HG03520 (cell line): ENCODE measurements around the gene ARMC9.
"Not testable (repeated sequence)": the region's sequence is repeated elsewhere in the genome, so short reads cannot be mapped to it uniquely, and the experiment has no call there.

ENCODE experiments used
- ATAC-seq: cut with Tn5 transposase; IDR thresholded peaks from one replicate; pipeline ENCODE4 v1.9.1; 2021; ENCODE audit warnings: mild to moderate bottlenecking, moderate library complexity; ENCODE audit not compliant: unreplicated experiment

Gene ARMC9

GRCh38 chr2:231182513-231182899 is 15.9 kb upstream of the ARMC9 start:
- ATAC-seq: no peak

DNA sequence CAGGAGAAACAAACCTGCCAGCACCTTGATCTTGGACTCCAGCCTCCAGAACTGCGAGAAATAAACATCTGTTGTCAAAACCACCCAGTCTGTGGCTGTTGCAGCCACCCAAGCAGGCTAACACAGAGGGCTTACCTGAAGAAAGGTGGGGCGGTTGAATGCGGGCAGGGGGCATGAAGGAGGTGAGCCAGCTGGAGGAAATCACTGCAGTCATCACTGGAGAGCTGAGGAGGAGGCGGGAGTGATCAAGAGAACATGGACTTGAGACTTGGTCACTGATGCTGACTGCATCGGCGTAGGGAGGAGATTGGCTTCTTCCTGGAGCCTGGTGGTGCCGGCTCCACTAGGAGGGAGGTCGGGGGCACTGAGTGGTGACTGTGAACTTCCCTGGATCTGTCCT is 14.6 kb upstream of the ARMC9 start:
- no peak for ATAC-seq

- no peak for ATAC-seq
Observed at GRCh38 chr2:231184319-231184718, 14.1 kb upstream of the ARMC9 start.

GRCh38 chr2:231185050-231185725 is 13.2 kb upstream of the ARMC9 start:
- ATAC-seq: no peak

- no peak for ATAC-seq
Observed at GRCh38 chr2:231185886-231186285, 12.5 kb upstream of the ARMC9 start.

GRCh38 chr2:231186325-231186724 is 12.1 kb upstream of the ARMC9 start:
- no peak for ATAC-seq

GRCh38 chr2:231187736-231188505 is 10.5 kb upstream of the ARMC9 start:
- no peak for ATAC-seq

- no peak for ATAC-seq
Observed at GRCh38 chr2:231188506-231189170, 9.8 kb upstream of the ARMC9 start.

DNA sequence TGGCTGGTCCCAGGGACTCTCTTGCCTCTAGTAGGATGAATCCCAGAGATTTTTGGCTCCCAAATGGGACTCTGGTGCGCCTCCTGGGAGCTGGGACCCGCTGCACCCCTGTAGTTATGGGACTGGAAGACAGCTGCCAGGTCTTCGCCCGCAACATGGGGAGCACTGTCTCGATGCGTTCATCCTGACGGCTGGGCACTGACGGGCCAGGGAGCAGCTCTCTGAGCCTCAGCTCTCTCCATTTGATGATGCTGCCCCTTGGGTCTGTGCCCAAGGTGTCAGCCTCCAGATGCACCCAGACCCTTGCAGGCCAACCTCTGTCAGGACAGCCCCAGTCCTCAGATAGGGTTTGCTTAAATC is 9.3 kb upstream of the ARMC9 start:
- no peak for ATAC-seq

GRCh38 chr2:231189571-231190495 is 8.6 kb upstream of the ARMC9 start:
- no peak for ATAC-seq

GRCh38 chr2:231190531-231191197 is 7.8 kb upstream of the ARMC9 start:
- no peak for ATAC-seq

- no peak for ATAC-seq
Observed at GRCh38 chr2:231191896-231192872, 6.2 kb upstream of the ARMC9 start.

DNA sequence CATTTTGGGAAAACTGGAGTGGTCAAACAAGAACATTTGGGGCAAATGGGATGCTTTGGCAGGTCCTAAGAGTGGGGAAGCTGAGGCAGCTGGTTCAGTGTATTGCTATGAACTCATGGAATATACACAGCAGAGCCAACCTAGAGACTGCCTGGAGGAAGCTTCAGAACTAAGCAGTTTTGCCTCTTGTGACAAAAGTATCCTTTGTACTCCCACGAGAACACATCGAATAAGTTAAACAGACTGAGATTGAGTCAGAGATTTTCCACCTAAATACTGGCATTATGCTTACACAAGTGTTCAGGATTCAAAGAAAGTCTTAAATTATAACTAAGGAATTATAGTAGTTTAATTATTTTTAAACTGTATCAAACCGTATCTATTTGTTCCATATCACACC is 5.2 kb upstream of the ARMC9 start:
- no peak for ATAC-seq

DNA sequence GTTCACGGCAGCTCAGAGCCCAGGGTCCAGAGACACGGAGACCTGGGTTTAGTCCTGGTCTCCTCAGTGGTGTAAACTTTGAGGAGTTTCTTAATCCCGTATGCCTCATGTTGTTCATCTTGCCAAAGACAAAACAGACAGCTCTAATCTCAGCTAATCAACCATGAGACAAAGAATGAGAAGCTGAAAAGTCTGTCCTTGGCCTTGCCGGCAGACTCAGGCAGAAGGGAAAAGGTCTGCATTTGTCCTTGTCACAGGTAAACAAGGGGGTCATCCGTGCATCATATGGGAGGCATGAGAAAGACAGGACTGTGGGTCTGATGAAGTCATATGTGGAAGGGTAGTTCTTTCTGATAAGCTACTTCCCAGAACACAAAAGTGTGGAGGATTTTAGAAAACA is 1.8 kb upstream of the ARMC9 start:
- no peak for ATAC-seq

DNA sequence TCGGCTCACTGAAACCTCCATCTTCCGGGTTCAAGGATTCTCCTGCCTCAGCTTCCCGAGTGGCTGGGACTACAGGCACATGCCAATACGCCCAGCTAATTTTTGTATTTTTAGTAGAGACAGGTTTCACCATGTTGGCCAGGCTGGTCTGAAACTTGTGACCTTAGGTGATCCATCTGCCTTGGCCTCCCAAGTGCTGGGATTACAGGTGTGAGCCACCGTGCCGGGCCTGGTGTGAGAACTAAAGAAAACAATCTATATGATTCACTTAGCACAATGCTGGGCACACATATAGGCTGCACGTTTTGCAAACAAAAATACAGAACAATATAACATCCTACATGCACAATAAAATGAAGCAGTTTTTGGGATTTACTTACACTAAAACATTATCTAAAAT is 1.2 kb upstream of the ARMC9 start:
- not testable (repeated sequence) for ATAC-seq

- ATAC-seq: no peak
Observed at GRCh38 chr2:231197706-231198290, 633 bp upstream of the ARMC9 start.

DNA sequence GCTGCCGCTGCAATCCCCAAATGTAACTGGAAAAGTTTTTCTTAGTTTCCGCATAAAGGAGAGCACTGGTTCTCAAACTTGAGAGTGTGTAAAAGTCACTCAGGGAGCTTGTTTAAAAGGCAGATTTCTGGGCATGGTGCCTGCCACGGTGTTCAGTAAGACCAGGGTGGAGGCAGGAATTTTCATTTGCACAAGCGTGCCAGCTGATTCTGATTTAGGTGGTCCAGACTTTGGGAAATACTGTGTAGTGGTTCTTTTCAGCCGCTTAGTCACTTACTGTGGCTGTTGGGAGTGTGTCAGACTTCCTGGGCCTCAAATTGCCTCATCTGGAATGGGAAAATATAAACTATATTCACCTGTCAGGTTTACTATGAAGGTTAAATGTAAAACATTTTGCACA is 788 bp downstream of the ARMC9 start:
- ATAC-seq: no peak

DNA sequence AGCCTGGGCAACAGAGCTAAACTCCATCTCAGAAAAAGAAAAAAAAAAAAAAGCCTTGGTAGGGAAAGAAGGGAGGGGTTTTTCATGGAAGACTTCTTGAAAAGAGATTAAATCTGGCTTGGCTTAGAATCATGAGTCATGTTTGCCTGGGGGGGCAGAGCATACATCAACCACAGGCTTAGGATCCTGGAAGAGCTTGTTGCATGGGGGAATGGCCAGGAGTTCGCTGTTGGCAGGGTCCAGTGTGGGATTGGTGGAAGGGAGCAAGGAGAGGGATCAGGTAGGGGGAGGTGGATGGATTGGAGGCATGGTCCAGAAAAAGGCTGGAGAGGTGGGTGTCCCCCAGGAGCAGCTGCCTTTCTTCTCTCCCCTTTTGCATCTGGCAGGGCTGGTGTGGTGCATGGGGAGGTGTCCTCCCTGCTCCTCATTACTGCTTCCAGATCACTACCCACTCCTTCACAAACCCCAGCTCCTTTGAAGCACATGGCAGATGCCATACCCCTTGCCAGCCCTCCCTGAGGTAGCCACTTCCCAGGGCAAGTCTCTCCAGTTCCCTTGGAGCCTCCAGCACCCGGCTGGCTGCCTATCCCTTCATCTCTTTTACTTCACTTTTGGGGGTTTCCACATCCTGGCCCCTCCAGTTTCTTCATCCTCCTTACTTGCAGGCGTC is 2.5 kb downstream of the ARMC9 start:
- ATAC-seq: no peak

DNA sequence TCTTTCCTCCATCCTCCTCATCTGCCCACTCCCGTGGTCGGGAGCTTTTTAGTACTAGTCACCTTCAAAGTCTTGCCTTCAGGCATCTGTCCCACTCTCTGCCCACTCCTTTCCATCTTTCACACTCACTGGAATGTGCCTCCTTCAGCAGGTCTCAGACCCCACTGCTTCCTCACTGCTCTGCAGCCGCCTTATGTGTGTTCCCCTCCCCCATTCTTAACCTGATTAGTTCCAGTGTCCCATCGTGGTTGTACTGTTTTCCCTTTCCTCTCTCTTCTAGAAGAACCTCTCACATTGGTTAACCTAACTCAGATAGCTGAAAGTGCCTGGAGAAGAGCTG is 3.0 kb downstream of the ARMC9 start:
- ATAC-seq: no peak
